NCI-H345 (cell line): ENCODE data around the gene RAB40C.
"Not testable (repeated sequence)": the region's sequence is repeated elsewhere in the genome, so short reads cannot be mapped to it uniquely, and the experiment has no call there.

ENCODE experiments used
- DNase-seq: peaks from one replicate; lab custom pipeline; 2025; lab: John Stamatoyannopoulos, UW

Gene RAB40C

DNA sequence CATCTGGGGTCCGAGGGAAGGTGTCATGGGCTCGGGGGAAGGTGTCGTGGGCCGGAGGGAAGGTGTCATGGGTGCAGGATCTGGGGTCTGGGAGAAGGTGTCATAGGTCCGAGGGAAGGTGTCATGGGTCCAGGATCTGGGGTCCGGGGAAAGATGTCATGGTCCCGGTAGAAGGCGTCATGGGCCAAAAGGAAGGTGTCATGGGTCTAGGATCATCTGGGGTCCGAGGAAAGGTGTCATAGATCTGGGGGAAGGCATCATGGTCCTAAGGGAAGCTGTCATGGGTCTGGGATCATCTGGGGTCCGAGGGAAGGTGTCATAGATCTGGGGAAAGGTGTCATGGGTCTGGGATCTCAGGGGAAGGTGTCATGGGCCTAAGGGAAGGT, 942 bp downstream of the RAB40C start:
- no peak for DNase-seq

DNA sequence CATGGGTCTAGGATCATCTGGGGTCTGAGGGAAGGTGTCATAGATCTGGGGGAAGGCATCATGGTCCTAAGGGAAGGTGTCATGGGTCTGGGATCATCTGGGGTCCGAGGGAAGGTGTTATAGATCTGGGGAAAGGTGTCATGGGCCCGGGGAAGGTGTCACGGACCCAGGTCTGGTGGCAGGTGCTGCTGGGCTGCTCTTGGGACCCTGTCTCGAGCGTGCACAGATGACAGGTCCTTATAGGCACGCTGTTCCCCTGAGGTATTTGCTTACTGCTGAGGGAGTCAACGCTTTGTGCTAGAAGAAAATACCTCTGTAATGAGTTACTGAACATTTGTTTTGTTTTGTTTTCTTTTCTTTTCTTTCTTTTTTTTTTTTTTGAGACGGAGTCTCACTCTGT, 1.4 kb downstream of the RAB40C start:
- no peak for DNase-seq

DNA sequence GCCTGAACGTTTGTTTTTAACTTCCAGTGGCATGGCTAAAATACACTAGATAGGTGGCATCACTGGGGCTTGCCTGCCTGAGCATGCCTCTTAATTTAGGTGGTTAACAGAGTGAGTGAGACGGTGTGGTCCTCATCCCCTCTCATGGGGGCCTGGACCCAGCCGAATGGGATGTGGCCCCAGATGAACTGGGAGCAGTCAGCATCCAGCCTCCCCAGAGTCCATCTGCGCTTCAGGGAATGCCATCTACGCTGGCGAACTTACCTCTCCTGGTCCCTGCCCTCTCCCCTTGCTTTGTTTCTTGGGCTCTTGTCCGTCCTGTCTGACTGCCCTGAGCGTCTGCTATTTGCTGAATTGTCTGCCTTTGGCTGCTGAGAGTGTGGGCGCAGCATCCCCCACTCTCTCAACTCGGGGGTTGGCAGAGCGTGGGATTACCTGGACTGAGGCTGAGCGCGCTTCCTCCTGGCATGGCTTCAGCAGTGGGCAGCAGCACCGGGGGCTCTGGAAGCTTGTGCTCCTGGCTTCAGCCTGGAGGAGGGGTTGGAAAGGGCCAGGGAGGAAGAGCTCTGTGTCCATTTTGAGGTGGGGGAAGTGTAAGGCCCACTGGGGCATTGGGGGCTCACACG, 2.1 kb downstream of the RAB40C start:
- DNase-seq, result no peak

DNA sequence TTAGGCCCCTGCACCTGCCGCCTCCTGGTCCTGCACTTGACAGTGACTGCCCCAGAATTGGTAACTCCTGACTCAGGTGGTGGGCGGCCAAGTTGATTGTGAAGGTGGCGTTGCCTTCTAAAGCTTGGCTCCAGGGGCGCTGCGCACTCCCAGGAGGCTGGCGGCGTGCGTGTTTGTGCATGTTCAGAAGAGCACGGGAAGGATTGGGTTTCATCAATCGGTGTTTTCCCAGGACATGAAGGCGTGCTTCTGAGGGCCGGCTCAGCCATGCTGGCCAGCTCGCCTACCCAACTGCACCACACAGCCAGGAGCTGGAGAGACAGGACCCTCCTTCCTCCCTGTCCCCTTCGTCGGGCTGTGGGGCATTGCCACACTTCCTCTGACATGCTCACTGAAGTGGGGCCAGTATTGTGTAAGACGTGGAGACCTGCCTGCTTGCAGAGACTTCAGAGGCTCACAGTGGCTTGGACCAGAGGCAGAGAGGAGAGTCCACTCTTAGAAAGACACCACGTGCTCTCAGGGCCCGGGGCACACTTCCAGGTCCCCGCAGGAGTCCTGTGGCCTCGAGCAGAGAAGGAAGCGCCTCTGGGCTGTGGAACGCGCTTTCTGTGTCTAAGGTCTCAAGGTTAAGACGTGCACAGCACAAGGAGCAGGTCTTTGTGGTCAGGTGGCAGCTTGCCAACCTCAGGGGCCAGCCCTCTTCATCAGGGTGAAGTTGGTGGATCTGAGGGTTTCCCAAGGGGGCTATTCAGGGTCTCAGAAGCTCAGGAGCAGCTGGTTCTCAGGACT, 2.8 kb downstream of the RAB40C start:
- DNase-seq, result peak; percentile 85

DNA sequence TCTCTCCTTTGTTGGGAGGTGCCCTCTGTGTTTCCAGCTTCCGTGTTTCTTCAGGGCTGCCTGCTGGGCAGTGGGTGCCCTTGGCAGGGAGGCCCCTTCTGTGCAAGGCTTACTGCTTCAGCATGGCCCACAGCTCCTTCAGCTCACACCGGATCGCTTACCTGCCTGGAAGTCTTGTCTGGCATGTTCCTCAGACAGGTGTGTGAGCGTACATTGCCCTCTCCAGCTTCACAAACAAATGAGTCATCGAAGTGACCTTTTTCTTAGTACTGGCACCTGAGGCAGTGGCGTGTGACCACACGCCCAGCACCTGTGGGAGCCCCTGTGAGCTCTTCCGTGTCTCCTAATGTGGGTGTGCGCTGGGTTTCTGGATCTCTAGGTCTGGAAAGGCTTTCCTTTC, 3.5 kb downstream of the RAB40C start:
- DNase-seq, result peak; percentile 59

DNA sequence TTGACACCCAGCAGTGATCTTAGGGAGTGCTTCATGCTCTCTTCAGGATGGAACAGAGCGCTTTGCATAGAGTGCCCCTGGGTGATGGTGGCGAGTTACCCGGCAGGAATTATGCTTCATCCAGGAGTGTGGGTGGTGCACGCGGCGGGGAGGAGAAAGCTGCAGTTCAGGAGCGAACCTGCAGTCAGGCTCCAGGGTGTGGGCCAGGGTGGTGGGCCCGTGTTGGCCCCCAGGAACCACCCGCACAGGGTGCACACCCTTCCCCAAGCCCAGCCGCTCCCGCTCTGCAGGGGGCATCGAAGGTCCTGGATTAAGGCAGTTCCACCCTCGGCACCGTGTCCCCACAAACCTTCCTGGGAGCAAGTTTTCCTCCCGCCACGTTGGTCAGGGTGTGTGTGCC, 3.9 kb downstream of the RAB40C start:
- DNase-seq, result no peak

DNA sequence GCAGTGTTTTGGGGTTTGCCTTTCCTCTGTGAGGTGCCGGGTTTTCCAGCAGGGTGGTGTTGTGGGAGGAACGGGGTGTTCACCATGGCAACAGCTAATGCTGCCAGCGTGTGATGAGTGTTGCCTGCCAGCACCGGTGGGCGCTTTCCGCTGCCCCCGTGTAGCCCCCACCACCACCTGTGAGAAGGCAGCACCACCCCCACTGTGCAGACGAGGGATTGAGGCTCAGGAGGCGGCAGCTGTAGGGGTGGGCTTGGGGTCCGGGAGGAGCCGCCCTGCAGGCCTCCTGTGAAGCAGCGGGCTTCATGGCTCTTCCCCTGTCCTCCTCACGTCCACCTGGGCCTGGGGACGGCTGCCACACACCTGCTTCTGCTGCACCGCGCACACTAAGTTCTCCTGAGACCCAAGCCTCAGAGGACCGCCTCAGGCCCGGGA, 5.2 kb downstream of the RAB40C start:
- no peak for DNase-seq

DNA sequence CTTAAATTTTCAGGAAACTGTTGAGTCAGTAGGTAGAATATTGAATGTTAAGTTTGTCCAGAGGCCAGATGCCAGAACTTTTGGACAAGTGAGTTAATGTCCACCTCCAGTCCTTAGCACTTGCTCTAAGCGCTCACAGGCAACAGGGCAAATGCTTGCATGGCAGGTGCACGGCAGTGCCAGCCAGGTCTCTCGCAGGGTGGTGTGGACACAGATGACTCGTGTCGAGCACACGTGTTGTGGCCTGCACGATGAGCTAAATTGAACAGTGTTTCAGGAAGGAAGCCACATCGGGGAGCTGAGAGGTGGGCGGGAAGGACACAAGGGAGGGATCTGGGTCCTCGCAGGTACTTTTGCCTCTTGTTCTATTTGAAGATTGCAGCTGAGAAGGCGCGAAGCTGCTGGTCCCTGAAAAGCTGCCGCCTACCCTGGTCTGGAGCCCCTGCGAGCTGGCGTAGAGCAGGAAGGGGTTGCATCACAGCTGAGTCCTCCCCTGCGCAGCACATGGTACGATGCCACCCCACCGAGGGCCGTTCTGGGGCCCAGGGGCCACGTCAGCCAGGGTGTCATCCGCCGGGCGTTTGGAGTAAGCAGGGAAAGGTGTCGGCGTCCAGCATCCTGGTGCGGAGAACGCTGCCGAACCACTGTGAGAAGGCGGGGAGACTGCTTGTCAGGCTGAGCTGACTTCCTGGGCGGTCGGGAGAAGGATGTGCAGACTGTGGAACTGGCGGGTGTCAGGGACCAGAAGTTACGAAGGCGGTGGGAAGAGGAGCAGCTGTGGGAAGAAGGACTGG, 6.3 kb downstream of the RAB40C start:
- DNase-seq, result no peak

DNA sequence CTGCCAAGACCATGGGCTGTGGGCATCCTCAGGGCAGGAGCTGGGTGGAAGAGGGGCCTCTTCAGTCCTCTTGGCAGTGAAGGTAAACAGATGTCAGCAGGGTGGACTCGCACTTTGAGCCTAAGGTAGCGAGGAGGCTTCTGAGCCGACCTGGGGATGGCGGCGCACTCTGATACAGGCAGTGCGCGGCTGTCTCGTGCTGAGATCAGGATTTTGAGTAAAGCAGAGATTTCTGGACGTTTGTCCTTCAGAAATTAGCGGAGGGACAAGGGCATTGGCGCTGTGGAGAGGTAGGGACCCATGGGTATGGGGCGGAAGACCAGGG, 6.8 kb downstream of the RAB40C start:
- DNase-seq, result no peak

DNA sequence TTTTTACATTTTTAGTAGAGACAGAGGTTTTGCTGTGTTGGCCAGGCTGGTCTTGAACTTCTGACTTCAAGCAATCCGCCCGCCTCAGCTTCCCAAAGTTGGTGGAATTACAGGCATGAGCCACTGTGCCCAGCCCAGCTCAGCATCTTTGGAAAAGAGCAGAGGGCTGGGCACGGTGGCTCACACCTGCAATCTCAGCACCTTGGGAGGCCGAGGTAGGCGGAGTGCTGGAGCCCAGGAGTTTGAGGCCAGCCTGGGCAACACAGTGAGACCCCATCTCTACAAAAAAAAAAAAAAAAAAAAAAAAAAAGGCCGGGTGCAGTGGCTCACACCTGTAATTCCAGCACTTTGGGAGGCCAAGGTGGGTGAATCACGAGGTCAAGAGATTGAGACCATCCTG, 7.8 kb downstream of the RAB40C start:
- DNase-seq, result not testable (repeated sequence)

DNA sequence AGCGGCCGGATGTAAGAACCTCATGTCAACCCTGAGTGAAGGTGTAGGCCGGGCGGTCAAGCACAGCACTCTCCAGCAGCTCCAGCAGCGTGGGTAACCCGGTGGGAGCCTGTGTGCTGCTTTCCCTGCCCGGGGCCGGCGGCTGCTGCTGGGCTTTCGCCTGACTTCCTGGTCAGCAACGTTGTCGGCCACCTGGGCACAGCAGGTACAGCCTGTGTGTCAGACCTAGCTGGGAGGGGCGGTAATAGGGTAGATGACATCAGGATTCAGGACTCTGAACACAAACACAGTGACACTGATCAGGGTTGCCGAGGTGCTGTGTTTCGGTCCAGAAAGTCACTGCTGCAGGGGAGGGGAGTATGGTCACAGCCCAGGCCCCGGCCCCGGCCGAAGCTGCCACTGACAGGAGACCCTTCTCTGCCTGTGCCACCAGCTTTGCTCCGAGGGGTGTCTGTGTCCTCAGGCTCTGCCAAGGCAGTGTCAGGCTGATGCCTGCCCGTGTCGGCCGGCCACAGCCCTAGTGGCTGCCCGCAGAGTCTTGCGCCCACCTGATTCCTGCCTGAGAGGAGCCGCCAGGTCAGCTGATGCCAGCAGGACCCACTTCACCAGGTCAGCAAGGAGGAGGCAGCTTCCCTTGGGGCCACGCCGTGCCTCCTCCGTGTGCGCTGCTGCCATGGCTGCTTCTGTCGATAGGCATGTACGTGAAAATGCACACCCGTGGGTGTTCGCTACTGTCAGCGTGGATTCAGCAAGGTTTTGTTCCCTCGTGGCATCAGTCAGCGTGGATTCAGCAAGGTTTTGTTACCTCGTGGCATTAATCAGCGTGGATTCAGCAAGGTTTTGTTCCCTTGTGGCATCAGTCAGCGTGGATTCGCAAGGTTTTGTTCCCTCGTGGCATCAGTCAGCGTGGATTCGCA, 9.2 kb downstream of the RAB40C start:
- no peak for DNase-seq

DNA sequence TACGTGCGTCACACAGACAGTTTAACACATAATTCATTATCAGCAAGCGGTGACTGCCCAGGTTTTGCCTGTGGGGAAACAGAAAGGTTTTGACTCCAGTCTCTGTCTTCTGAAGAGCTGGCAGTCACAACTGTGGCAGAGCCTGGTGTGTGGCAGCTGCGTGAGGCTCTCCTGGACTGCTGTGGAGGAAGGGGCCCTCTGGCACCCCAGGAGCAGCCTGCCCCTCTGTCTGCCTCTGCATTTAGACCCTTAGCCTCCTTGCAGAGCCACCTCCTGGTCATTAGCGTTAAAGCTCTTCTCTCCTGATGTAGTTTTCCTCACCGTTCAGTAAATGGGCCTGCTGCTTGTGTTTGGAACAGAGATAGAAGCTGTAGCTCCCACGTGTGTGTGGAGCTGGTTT, 10.9 kb downstream of the RAB40C start:
- no peak for DNase-seq

DNA sequence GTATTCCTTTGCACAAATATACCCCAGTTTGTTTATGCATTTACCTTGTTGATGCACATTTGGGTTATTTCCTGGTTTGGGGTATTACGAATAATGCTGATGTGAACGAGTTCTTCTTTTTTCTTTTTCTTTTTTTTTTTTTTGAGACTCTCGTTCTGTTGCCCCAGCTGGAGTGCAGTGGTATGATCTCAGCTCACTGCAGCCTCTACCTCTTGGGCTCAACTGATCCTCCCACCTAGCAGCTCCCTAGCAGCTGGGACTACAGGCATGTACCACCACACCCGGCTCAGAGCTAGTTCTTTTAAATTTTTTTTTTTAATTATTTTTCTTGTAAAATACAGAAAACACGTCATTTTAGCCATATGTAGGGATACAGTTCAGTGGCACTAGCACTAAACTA, 14.1 kb downstream of the RAB40C start:
- DNase-seq, result no peak

DNA sequence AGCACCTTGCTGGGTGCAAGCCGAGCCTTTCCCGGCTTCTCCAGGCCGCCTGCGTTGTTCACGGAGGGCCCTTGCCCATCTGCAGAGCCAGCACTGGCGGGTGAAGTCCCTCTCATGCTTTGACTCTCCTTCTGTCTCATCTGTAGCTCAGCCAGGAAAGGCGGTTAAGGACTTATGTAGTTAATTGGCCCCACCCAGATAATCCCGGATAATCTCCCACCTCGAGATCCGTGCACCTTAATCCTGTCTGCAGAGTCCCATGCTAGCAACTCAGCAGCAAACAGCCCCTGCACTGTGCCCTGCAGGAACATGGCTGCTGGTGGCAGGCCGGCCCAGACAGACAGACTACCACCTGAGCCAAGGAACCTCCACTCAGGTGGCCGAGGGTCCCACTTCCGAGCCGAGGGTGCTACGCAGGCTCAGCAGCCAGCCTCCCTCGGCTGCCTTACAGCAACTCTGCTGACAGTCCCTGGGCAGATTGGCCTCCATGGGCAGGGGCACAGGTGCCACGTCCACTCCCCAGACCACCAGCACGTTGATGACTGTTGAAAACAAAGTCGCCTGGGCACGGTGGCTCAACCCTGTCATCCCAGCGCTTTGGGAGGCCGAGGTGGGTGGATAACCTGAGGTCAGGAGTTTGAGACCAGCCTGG, 16.9 kb downstream of the RAB40C start:
- no peak for DNase-seq

DNA sequence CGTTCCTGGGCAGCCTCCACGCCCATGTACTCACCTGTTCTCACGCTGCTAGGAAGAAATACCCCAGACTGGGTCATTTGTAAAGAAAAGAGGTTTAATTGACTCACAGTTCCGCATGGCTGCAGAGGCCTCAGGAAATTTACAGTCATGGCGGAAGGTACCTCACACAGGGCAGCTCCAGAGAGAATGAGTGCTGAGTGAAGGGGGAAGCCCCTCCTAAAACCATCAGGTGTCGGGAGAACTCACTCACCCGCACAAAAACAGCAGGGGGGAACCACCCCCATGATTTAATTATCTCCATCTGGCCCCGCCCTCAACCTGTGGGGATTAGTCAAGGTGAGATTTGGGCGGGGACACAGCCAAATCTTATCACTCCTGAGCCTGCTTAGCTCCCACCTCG, 18.2 kb downstream of the RAB40C start:
- DNase-seq, result peak; percentile 75

DNA sequence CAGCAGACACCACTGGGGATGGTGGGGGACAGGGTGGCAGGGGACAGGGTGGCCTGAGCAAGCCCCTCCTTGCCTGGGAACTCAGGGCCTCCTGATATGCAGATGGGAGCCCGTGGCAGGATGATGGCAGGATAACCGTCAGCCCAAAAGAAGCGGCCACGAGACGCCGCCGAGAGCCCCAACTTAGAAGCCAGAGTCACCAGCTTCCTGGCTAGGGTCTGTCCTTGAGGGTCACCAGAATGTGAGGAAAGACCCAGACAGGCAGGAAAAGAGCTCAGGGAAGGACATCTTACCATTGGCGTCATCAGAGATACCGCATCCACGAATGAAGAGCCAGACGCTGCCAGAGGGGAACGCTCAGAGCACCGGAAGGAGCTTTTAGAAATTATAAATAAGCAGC, 19.4 kb downstream of the RAB40C start:
- no peak for DNase-seq

DNA sequence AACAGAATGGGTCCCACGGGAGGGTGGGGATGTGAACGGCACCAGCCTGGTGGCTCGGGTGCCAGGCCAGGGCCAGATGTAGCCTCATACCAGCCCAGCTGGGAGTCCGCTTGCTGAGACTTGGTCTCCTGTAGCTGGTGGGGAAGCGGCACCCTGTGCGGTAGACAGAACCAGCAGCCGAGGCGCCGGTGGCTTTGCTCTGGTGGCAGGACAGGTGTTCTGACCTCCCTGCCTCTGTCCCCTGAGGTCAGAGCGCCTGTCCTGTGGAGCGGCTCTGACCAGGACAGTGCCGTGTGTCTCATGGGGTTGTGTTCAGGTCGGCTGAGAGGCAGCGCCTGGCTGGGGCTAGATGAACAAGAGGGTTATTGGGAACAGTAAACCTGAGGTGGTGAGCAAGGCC, 20.1 kb downstream of the RAB40C start:
- no peak for DNase-seq

DNA sequence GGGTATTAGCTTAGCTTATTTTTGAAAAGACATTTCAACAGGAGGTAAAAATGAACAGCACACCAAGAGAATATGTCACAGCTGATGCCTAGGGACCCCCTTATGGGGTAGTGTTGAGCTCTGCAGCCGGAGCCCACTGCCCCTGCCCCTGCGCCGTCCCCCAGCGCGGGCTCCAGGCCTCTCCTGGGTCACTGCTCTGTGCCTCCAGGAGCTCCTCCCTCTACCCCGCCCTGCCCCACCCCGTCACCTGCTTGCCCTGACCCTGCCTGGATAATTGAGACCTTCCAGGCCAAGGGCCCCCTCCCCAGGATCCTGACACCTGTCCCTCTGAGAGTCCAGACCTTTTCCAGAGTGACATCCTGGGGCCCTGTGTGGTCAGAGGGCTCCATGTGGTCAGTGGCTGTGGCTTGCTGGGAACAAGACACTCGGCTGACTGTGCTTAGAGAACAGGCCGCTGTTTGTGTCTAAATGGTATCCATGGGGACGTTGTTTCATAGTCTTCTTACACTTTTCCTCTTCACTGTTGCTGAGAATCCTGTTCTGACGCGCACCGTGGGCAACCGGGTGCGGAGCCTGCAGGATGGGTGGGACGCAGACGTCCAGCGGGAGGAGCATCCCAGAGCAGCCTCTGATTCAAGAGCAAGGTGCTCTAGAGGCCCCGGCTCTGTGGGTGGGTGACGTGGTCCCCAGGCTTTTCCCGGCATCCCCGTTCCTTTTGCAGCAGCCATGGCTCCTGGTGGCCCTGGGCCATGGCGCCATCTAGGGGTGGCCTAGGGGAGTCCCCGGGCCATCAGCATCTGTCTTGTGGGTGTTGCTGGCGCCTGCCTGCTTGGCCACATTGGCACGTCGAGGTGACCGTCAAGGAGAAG, 20.9 kb downstream of the RAB40C start:
- peak; percentile 19 for DNase-seq

DNA sequence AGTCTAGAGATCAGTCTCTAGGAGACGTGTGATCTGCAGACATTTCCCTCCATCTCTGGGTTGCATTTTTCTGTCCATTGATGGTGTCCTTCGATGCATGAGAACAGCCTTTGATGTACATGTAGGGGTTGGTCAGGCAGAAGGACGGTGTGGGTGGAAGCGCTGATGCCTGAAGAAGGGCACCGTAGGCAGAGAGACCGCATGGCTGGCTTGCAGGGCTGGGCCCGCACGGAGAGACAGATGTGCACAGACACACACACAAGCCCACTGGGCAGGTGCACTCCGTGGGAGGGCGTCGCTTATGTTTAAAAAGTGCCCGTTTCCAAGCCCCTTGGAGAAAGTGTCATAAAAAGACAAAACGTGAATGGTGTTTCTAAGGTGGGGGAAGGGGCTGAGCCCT, 25.3 kb downstream of the RAB40C start:
- DNase-seq, result no peak

DNA sequence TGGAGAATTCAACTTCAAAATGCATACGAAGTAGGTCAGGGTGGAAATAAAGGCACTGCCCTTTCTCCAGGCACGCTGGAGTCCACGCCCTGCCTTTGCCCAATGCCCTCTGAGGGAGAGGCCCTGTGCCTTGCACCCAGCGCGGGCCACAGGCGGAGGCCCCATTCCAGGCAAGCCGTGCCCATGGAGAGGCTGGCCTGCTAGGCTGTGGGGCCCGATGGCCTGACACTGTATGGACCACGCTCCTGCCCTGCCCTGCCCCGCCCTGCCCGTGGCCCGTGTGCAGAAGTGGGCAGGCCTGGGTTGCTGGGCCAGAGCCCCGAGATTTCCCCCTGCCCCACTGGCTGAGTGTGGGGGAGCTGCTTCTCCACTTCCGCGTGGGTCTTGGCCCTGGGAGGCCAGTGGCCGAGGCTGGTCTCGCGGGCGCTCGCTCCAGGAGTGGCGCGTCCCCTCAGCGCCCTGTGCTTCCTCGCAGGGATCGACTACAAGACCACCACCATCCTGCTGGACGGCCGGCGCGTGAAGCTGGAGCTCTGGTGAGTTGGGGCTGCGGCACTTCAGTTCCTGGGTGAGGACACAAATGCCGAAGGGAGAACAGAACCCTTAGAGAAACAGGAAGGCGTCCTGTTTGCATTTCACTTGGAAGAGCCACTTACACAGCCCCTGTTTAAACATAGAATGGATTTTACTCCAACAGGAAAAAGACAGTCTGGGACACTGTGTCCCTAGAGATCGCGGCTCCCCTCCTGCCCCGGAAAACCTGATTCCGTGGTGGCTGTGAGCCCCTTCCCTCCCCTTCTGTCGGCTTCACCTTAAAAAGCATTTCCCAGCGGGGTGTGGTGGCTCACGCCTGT, 27.1 kb downstream of the RAB40C start:
- no peak for DNase-seq
